WTC11 (cell line): ENCODE data around the gene TOB1. TPM values are rescaled to one million over a fixed set of nuclear protein-coding genes. Genes with fewer than 3 reads are reported as not detected.

ENCODE experiments used
- ATAC-seq: fragments of 200-7000 bp; cut with Tn5 transposase; 2 replicates; pipeline ENCODE4 v1.10.0; 2021; ENCODE audit warnings: mild to moderate bottlenecking, moderate library complexity
- CTCF ChIA-PET: fragments of 300-600 bp; sonication (Branson Sonifier 250); formaldehyde crosslinking; loops from one replicate; lab custom pipeline; 2021; ENCODE audit warnings: antibody characterized with exemption; lab: Charles Lee
- POLR2A ChIA-PET: fragments of 350-600 bp; sonication (Branson Sonifier 250); formaldehyde crosslinking; loops from one replicate; lab custom pipeline; 2021; ENCODE audit warnings: antibody characterized with exemption; lab: Charles Lee
- DNase-seq: peaks from one replicate; pipeline ENCODE4 v3.0.0; 2021; ENCODE audit warnings: low spot score
- H3K27ac Mint-ChIP-seq: 2 replicates; pipeline ENCODE4 v1.8.0; 2021; ENCODE audit warnings: mixed read lengths
- H3K27me3 Mint-ChIP-seq: 2 replicates; pipeline ENCODE4 v1.8.0; 2021; ENCODE audit warnings: low read depth, mild to moderate bottlenecking, moderate library complexity, mixed read lengths
- H3K36me3 Mint-ChIP-seq: 2 replicates; pipeline ENCODE4 v1.8.0; 2021; ENCODE audit warnings: mixed read lengths
- H3K4me1 Mint-ChIP-seq: 2 replicates; pipeline ENCODE4 v1.8.0; 2022; ENCODE audit warnings: mixed read lengths
- H3K4me3 Mint-ChIP-seq: 2 replicates; pipeline ENCODE4 v1.8.0; 2021; ENCODE audit warnings: mild to moderate bottlenecking, moderate library complexity, mixed read lengths
- H3K9me3 Mint-ChIP-seq: 2 replicates; pipeline ENCODE4 v1.8.0; 2021; ENCODE audit warnings: mixed read lengths
- AFF4 ChIP-seq: sonication (generic); formaldehyde crosslinking; IDR thresholded peaks from 2 replicates; pipeline ENCODE4 v1.8.1; 2023; ENCODE audit warnings: mild to moderate bottlenecking, missing genetic modification reagents, borderline replicate concordance
- E2F1 ChIP-seq: sonication (generic); formaldehyde crosslinking; IDR thresholded peaks from 2 replicates; pipeline ENCODE4 v1.8.0; 2022; ENCODE audit warnings: mild to moderate bottlenecking, missing genetic modification reagents
- ELF4 ChIP-seq: sonication (generic); formaldehyde crosslinking; IDR thresholded peaks from 2 replicates; pipeline ENCODE4 v1.8.1; 2022; ENCODE audit warnings: low read depth, mild to moderate bottlenecking, moderate library complexity, missing genetic modification reagents
- FOXK1 ChIP-seq: sonication (generic); formaldehyde crosslinking; IDR thresholded peaks from 2 replicates; pipeline ENCODE4 v1.8.0; 2022; ENCODE audit warnings: mild to moderate bottlenecking, moderate library complexity, missing genetic modification reagents
- GABPB1 ChIP-seq: sonication (generic); formaldehyde crosslinking; IDR thresholded peaks from 2 replicates; pipeline ENCODE4 v1.8.1; 2023; ENCODE audit warnings: mild to moderate bottlenecking, missing genetic modification reagents
- KAT7 ChIP-seq: sonication (generic); formaldehyde crosslinking; IDR thresholded peaks from 2 replicates; pipeline ENCODE4 v1.8.1; 2023; ENCODE audit warnings: missing genetic modification reagents, mild to moderate bottlenecking, borderline replicate concordance
- MYBL2 ChIP-seq: sonication (generic); formaldehyde crosslinking; IDR thresholded peaks from 2 replicates; pipeline ENCODE4 v1.8.1; 2023; ENCODE audit warnings: mild to moderate bottlenecking, moderate library complexity, missing genetic modification reagents
- NR2C2 ChIP-seq: sonication (generic); formaldehyde crosslinking; IDR thresholded peaks from 2 replicates; pipeline ENCODE4 v1.8.0; 2022; ENCODE audit warnings: mild to moderate bottlenecking, missing genetic modification reagents
- PRRX2 ChIP-seq: fragments of 250-450 bp; sonication (Bioruptor Pico); IDR thresholded peaks from 2 replicates; pipeline ENCODE4 v1.8.0; 2021; ENCODE audit warnings: mild to moderate bottlenecking
- RELA ChIP-seq: sonication (generic); formaldehyde crosslinking; IDR thresholded peaks from 2 replicates; pipeline ENCODE4 v1.8.1; 2022; ENCODE audit warnings: missing genetic modification reagents, mild to moderate bottlenecking, borderline replicate concordance
- TP53 ChIP-seq: sonication (generic); formaldehyde crosslinking; IDR thresholded peaks from 2 replicates; pipeline ENCODE4 v1.8.1; 2023; ENCODE audit warnings: mild to moderate bottlenecking, missing genetic modification reagents
- USF2 ChIP-seq: sonication (generic); formaldehyde crosslinking; IDR thresholded peaks from 2 replicates; pipeline ENCODE4 v1.8.1; 2023; ENCODE audit warnings: mild to moderate bottlenecking, missing genetic modification reagents, moderate library complexity
- total RNA-seq: library from RNA; stranded (reverse); gene quantifications from 3 replicates; pipeline ENCODE4 v1.2.3, GENCODE V29; 2021
- TF ChIP-seq, protein P1 (sequence below): sonication (generic); formaldehyde crosslinking; IDR thresholded peaks from 2 replicates; pipeline ENCODE4 v1.8.0; 2023; ENCODE audit warnings: missing genetic modification reagents
- TF ChIP-seq, protein P2 (sequence below): fragments of 250-450 bp; sonication (Bioruptor Pico); IDR thresholded peaks from 2 replicates; pipeline ENCODE4 v1.9.0; 2021; ENCODE audit warnings: mild to moderate bottlenecking
- TF ChIP-seq, protein P3 (sequence below): sonication (generic); formaldehyde crosslinking; IDR thresholded peaks from 2 replicates; pipeline ENCODE4 v1.8.0; 2022; ENCODE audit warnings: mild to moderate bottlenecking, missing genetic modification reagents
- TF ChIP-seq, protein P4 (sequence below): sonication (generic); formaldehyde crosslinking; IDR thresholded peaks from 2 replicates; pipeline ENCODE4 v1.8.0; 2023; ENCODE audit warnings: mild to moderate bottlenecking, missing genetic modification reagents
- TF ChIP-seq, protein P5 (sequence below): fragments of 250-450 bp; sonication (Bioruptor Pico); conservative IDR thresholded peaks from 2 replicates; pipeline ENCODE4 v1.9.0; 2021; ENCODE audit warnings: mild to moderate bottlenecking

The TOB1 gene
- total RNA-seq, 1 experiment from 2014 or later: 36.0 TPM

DNA sequence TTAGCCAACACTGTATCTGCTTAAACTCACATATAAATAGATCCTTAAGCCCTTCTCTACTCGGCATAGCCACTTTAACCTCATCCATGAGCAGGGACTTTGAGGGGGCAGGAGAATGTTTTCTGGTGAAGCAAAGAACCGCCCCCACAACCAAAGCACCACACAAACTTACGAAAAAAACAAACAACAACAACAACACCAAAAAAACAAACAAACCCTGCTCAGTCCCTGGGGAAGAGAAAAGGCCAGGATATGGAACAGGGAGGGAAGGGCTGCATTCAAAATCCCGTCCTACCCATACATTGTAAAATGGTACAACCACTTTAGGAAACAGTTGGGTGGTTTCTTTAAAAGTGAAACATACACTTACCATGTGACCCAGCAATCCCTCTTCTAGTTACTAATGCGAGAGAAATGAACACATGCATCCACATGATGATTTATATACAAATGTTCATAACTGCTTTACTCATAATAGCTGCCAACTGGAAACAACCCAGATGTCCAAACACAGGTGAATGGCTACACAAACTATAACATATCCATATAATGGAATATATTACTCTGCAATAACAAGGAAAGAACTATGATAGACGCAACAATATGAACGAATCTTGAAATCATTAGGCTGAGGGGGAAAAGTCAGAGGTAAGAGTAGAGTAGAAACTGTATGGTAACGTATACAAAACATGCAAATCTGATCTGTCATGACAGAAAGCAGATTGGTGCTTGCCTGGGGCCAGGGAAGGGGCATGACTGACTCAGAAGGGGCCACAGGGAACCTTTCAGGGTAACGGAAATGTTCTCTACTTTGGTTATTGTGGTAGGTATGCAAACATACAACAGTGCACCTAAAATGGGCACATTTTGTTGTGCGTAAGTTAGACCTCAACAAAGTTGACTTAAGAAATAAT, 37.7 kb upstream of the TOB1 start:
- H3K27ac Mint-ChIP-seq: peak overlapping the region; percentile 85
- no peaks in the 10 kb centered on the region for H3K27me3 Mint-ChIP-seq
- TF ChIP-seq AFF4 (CRISPR knock-in tag) (no peak), KAT7 (CRISPR knock-in tag) (no peak), ELF4 (CRISPR knock-in tag) (no peak), GABPB1 (CRISPR knock-in tag) (no peak), PRRX2 (CRISPR knock-in tag) (no peak), FOXK1 (no peak), MYBL2 (CRISPR knock-in tag) (no peak), TP53 (no peak), E2F1 (CRISPR knock-in tag) (no peak), NR2C2 (no peak), RELA (CRISPR knock-in tag) (no peak), USF2 (CRISPR knock-in tag) (no peak)
- TF ChIP-seq, protein P1, sequence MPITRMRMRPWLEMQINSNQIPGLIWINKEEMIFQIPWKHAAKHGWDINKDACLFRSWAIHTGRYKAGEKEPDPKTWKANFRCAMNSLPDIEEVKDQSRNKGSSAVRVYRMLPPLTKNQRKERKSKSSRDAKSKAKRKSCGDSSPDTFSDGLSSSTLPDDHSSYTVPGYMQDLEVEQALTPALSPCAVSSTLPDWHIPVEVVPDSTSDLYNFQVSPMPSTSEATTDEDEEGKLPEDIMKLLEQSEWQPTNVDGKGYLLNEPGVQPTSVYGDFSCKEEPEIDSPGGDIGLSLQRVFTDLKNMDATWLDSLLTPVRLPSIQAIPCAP (CRISPR knock-in tag): no peak
- TF ChIP-seq, protein P2, sequence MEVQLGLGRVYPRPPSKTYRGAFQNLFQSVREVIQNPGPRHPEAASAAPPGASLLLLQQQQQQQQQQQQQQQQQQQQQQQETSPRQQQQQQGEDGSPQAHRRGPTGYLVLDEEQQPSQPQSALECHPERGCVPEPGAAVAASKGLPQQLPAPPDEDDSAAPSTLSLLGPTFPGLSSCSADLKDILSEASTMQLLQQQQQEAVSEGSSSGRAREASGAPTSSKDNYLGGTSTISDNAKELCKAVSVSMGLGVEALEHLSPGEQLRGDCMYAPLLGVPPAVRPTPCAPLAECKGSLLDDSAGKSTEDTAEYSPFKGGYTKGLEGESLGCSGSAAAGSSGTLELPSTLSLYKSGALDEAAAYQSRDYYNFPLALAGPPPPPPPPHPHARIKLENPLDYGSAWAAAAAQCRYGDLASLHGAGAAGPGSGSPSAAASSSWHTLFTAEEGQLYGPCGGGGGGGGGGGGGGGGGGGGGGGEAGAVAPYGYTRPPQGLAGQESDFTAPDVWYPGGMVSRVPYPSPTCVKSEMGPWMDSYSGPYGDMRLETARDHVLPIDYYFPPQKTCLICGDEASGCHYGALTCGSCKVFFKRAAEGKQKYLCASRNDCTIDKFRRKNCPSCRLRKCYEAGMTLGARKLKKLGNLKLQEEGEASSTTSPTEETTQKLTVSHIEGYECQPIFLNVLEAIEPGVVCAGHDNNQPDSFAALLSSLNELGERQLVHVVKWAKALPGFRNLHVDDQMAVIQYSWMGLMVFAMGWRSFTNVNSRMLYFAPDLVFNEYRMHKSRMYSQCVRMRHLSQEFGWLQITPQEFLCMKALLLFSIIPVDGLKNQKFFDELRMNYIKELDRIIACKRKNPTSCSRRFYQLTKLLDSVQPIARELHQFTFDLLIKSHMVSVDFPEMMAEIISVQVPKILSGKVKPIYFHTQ (CRISPR knock-in tag): no peak
- TF ChIP-seq, protein P3, sequence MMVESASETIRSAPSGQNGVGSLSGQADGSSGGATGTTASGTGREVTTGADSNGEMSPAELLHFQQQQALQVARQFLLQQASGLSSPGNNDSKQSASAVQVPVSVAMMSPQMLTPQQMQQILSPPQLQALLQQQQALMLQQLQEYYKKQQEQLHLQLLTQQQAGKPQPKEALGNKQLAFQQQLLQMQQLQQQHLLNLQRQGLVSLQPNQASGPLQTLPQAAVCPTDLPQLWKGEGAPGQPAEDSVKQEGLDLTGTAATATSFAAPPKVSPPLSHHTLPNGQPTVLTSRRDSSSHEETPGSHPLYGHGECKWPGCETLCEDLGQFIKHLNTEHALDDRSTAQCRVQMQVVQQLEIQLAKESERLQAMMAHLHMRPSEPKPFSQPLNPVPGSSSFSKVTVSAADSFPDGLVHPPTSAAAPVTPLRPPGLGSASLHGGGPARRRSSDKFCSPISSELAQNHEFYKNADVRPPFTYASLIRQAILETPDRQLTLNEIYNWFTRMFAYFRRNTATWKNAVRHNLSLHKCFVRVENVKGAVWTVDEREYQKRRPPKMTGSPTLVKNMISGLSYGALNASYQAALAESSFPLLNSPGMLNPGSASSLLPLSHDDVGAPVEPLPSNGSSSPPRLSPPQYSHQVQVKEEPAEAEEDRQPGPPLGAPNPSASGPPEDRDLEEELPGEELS (CRISPR knock-in tag): no peak
- TF ChIP-seq, protein P4, sequence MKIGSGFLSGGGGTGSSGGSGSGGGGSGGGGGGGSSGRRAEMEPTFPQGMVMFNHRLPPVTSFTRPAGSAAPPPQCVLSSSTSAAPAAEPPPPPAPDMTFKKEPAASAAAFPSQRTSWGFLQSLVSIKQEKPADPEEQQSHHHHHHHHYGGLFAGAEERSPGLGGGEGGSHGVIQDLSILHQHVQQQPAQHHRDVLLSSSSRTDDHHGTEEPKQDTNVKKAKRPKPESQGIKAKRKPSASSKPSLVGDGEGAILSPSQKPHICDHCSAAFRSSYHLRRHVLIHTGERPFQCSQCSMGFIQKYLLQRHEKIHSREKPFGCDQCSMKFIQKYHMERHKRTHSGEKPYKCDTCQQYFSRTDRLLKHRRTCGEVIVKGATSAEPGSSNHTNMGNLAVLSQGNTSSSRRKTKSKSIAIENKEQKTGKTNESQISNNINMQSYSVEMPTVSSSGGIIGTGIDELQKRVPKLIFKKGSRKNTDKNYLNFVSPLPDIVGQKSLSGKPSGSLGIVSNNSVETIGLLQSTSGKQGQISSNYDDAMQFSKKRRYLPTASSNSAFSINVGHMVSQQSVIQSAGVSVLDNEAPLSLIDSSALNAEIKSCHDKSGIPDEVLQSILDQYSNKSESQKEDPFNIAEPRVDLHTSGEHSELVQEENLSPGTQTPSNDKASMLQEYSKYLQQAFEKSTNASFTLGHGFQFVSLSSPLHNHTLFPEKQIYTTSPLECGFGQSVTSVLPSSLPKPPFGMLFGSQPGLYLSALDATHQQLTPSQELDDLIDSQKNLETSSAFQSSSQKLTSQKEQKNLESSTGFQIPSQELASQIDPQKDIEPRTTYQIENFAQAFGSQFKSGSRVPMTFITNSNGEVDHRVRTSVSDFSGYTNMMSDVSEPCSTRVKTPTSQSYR (CRISPR knock-in tag): no peak
- TF ChIP-seq, protein P5, sequence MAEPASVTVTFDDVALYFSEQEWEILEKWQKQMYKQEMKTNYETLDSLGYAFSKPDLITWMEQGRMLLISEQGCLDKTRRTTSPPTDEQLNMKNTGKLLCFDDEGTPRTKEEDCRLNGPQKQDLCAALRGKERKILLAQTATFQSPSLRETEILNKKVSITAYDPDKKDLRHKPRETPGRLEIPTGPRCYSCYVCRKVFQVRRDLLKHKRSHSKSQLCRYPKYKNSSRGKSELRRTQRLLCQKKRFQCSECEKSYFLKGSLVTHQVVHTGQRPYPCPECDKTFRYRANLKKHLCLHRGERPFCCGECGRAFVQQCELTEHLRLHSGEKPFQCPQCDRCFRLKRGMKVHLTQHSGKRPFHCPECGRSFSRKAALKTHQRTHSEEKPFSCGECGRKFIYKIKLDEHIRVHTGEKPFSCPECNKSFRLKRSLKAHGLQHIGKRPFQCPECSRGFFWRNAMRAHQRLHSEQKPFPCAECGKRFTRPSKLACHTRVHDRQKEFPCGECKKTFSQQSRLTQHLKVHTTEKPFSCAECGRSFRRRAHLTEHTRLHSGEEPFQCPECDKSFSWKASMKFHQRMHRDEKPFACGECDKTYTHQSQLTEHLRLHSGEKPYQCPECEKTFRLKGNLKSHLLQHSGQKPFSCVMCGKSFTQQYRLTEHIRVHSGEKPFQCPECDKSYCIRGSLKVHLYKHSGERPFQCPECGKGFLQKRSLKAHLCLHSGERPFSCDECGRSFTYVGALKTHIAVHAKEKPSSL (CRISPR knock-in tag): no peak
- DNase-seq (no peak), ATAC-seq (no peak)
- ChIA-PET POLR2A (interaction anchor here (1.2 to 6.7 kb wide), 3 partner anchors 8 to 37 kb away, joined by 3 to 47 read pairs (median 6); partner anchors contain the start of gene TOB1), CTCF (interaction anchor here (0.5 to 2.6 kb wide), 9 partner anchors 8 to 121 kb away, joined by 3 to 15 read pairs (median 6); partner anchors contain the start of gene TOB1)
- H3K36me3 Mint-ChIP-seq: no peaks in the 10 kb centered on the region
- peaks cover 52% of the 10 kb centered on the region for H3K4me1 Mint-ChIP-seq
- no peaks in the 10 kb centered on the region for H3K9me3 Mint-ChIP-seq
- H3K4me3 Mint-ChIP-seq: no peak overlapping the region
